SK-N-SH (cell line): Measurements from ENCODE around the gene SNTG2.

ENCODE experiments used
- RFX5 ChIP-seq: IDR thresholded peaks from 2 replicates; pipeline ENCODE4 v1.6.1; 2012; ENCODE audit warnings: mild to moderate bottlenecking, improper control_type of control experiment, low read length
- TF ChIP-seq, protein P1 (sequence below): fragments of 200-600 bp; sonication (generic); IDR thresholded peaks from 2 replicates; pipeline ENCODE4 v1.6.1; 2017; ENCODE audit warnings: antibody characterized with exemption, mild to moderate bottlenecking, moderate library complexity

GRCh38 chr2:1257334-1257733 lies 306.7 kb downstream of the SNTG2 start:
- no peak for TF ChIP-seq RFX5
- TF ChIP-seq, protein P1, sequence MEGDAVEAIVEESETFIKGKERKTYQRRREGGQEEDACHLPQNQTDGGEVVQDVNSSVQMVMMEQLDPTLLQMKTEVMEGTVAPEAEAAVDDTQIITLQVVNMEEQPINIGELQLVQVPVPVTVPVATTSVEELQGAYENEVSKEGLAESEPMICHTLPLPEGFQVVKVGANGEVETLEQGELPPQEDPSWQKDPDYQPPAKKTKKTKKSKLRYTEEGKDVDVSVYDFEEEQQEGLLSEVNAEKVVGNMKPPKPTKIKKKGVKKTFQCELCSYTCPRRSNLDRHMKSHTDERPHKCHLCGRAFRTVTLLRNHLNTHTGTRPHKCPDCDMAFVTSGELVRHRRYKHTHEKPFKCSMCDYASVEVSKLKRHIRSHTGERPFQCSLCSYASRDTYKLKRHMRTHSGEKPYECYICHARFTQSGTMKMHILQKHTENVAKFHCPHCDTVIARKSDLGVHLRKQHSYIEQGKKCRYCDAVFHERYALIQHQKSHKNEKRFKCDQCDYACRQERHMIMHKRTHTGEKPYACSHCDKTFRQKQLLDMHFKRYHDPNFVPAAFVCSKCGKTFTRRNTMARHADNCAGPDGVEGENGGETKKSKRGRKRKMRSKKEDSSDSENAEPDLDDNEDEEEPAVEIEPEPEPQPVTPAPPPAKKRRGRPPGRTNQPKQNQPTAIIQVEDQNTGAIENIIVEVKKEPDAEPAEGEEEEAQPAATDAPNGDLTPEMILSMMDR: no peak
